ENCODE results near the gene RALGAPA2.

Gene RALGAPA2

DNA sequence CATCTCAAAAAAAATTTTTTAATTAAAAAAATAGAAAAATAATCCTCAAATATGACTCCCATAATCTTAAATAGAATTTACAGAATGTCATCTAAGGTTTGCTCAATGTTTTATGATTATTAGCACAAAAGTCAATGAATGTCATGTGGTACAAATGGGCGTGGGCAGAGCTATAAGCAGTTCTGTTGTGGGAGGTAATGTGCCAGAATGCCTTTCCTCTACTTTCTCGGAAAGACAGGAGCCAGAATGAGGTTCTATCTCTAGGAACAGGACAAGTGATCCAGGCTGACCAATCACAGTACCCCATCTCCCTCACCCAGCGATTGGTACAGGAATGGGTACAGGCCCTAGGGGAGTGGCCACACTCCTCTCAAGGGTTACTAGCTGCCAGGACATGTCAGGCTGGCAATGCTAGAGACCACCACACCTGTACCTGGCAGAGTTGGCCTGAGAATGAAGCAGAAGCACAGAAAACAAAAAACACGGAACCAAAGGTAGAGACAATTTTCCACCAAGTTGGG is 15.1 kb downstream of the RALGAPA2 start:
- no peak overlapping the region for H3K4me3 ChIP-seq (ENCODE audit: low read depth, low read length)
- TF ChIP-seq, protein P1, sequence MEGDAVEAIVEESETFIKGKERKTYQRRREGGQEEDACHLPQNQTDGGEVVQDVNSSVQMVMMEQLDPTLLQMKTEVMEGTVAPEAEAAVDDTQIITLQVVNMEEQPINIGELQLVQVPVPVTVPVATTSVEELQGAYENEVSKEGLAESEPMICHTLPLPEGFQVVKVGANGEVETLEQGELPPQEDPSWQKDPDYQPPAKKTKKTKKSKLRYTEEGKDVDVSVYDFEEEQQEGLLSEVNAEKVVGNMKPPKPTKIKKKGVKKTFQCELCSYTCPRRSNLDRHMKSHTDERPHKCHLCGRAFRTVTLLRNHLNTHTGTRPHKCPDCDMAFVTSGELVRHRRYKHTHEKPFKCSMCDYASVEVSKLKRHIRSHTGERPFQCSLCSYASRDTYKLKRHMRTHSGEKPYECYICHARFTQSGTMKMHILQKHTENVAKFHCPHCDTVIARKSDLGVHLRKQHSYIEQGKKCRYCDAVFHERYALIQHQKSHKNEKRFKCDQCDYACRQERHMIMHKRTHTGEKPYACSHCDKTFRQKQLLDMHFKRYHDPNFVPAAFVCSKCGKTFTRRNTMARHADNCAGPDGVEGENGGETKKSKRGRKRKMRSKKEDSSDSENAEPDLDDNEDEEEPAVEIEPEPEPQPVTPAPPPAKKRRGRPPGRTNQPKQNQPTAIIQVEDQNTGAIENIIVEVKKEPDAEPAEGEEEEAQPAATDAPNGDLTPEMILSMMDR (IDR thresholded peaks at IDR 0.05; ENCODE audit: borderline replicate concordance, insufficient read depth, low read depth, low read length) = no peak

DNA sequence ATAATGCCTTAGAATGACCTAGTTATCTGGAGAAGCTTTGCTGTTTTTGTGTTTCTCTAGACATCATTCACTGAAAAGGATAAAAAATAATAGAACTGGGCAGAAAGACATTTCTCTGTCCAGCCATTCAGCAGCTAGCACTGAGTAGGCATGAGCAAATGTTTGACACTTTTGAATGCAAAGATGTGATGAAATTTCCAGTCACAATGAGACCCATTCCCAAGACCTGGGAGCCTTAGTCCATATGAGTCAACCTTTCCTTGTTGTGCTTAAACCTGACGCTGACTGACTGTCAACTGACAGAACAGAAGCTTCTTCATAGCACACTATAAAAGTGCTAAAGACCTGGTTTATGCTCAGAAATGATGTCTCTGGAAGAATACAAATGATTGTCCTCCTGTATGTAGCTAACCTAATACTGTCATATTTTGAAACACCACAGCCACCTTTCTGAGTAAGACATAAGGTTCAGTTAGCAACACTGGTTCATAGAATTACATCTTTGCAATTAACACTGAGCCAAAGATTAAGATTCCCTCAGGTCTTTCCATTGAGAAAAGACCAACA is 17.1 kb downstream of the RALGAPA2 start:
- TF ChIP-seq, protein P1 (IDR thresholded peaks at IDR 0.05; ENCODE audit: borderline replicate concordance, insufficient read depth, low read depth, low read length) = no peak
- no peak overlapping the region for H3K4me3 ChIP-seq (ENCODE audit: low read depth, low read length)

DNA sequence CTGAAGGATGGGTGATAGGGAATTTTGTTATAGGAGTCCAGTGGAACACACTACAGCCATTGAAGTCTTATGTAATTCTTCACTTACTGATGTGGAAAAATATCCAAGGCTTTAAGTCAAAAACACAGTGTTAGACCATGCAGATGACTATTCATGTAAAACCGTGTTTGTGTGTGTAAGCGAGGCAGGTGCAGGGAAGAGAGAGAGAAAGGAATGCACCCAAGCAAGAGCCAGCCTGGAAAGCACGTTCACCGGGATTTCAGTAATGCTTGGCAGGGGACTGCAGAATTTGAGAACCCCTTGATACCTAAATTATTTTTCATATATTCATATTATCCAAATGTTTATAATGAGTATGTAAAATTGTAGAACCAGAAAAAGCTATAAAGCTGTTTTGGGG is 17.9 kb downstream of the RALGAPA2 start:
- no peak overlapping the region for H3K4me3 ChIP-seq (ENCODE audit: low read depth, low read length)
- TF ChIP-seq, protein P1 (IDR thresholded peaks at IDR 0.05; ENCODE audit: borderline replicate concordance, insufficient read depth, low read depth, low read length) = no peak

DNA sequence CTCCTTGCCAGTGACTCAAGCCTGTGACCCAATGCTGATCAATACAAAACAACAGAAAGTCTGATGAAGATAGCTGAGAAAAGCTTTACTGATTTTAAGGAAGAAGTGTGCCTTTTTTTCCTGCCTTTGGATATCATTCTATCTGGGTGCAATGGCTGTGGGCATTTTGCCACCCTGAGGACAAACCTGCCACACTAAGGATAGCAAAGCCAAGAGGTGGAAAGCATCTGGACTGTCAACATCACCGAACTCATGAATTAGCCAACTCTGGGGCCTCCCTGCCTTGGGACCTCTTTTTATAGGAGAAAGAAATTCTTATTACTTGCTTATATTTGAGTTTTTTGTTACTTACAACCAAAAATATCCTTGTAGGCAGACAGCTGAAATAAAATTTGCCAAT is 19.9 kb downstream of the RALGAPA2 start:
- no peak overlapping the region for H3K4me3 ChIP-seq (ENCODE audit: low read depth, low read length)
- TF ChIP-seq, protein P1 (IDR thresholded peaks at IDR 0.05; ENCODE audit: borderline replicate concordance, insufficient read depth, low read depth, low read length) = no peak

DNA sequence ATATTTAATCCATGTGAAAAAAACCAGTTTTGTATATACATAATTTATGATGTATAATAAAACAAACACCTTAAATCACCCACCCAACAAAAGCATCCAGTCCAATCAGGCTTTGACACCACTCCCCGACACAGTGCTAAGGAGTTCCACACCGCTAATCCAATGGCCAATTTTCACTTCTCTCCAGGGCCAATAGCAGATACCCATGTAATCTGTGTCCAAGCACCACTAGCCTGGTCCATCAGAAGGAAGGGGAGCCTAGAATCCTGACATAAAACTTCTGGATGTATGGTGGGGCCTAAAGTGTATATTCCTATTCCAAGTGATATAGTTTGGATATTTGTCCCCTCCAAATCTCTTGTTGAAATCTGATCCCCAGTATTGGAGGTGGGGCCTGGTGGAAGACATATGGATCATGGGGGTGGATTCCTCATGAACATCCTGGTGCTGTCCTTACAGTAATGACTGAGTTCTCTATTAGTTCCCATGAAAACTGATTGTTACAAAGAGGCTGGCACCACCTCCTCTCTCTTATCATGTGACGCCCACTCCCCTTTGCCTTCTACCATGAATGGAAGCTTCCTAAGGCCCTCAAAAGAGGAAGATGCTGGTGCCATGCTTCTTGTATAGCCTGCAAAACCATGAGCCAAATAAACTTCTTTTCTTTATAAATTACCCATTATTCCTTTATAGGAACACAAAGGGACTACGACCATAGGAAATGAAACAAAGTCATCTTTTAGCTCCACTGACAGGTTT is 20.8 kb downstream of the RALGAPA2 start:
- TF ChIP-seq, protein P1 (IDR thresholded peaks at IDR 0.05; ENCODE audit: borderline replicate concordance, insufficient read depth, low read depth, low read length) = no peak
- no peak overlapping the region for H3K4me3 ChIP-seq (ENCODE audit: low read depth, low read length)

DNA sequence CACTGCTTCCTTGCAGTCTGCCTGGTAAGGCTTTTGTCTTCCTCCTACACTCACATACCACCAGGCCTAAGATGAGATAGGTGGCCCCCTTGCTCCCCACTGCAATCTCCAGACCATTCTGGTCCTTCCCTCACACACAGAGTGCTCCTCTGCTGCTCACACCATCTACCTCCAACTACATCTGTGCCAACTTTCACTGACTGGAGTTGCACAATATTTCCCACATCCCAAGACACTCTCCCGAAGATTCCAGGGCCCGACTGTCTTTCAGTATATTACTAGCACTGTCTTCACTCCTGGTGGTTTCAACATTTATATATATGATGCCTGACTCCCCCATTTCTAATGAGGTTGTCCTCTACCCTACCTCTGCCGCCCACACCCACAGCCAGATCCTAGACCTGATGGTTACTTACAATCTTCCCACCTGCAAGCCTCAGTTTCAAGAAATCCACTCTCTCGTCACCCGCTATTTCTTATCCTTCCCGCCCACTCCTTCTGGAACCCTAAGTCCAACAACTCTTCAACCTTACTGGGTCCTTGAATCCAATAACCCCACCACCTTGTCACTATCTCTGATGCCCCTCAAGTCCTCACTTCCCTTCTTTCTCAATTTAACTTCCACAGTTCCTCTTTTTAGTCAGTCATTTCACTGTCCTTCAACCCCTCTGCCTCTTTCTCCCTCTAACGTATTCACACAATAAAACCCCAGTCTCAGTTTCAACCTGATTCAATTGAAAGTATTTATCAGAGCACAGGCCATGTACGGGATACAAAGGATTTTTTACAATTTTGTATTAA is 21.6 kb downstream of the RALGAPA2 start:
- TF ChIP-seq, protein P1 (IDR thresholded peaks at IDR 0.05; ENCODE audit: borderline replicate concordance, insufficient read depth, low read depth, low read length) = no peak

More for the DNA sequence above, 21.6 kb downstream of the RALGAPA2 start:
- H3K4me3 ChIP-seq (ENCODE audit: low read depth, low read length) = no peak overlapping the region
